Measurements from ENCODE around the gene LHX8. TPM values are rescaled to one million over a fixed set of nuclear protein-coding genes. Genes with fewer than 3 reads are reported as not detected.
"Not testable (repeated sequence)": the region's sequence is repeated elsewhere in the genome, so short reads cannot be mapped to it uniquely, and the experiment has no call there.

The LHX8 gene
- total and polyA plus RNA-seq, 12 donors, result not detected

GRCh38 chr1:75172556-75172955 lies 38.4 kb downstream of the LHX8 start:
- Histone ChIP-seq H3K4me3 (no peak overlapping the region), H3K4me1 (no peaks in the 10 kb centered on the region), H3K27me3 (no peaks in the 10 kb centered on the region), H3K36me3 (no peaks in the 10 kb centered on the region), H3K9me3 (peaks cover 0 to 14% (median 0%) of the 10 kb centered on the region in 11 donors), H3K27ac (no peak overlapping the region)
- no peak for TF ChIP-seq CTCF (IDR thresholded peaks at IDR 0.05)
- DNase-seq (no peak), ATAC-seq (no peak)
- 7 to 15% methylated on average over 1 of the region's 1 CpG for WGBS, 2 donors
- intact Hi-C loops (cut with DNase I), result no loop called here

- peaks cover 0 to 19% (median 0%) of the 10 kb centered on the region in 11 donors for H3K9me3 ChIP-seq
- 71 to 83% methylated on average over 2 of the region's 2 CpGs for WGBS, 2 donors
- H3K4me3 ChIP-seq, result no peak overlapping the region
- ATAC-seq, result no peak
- H3K27ac ChIP-seq, result no peak overlapping the region
- no peaks in the 10 kb centered on the region for H3K36me3 ChIP-seq
- no peak for DNase-seq
- intact Hi-C loops (cut with DNase I), result no loop called here
- no peak for TF ChIP-seq CTCF (IDR thresholded peaks at IDR 0.05)
- no peaks in the 10 kb centered on the region for H3K4me1 ChIP-seq
- H3K27me3 ChIP-seq, result no peaks in the 10 kb centered on the region
Observed at GRCh38 chr1:75174031-75174760, 40.0 kb downstream of the LHX8 start.

DNA sequence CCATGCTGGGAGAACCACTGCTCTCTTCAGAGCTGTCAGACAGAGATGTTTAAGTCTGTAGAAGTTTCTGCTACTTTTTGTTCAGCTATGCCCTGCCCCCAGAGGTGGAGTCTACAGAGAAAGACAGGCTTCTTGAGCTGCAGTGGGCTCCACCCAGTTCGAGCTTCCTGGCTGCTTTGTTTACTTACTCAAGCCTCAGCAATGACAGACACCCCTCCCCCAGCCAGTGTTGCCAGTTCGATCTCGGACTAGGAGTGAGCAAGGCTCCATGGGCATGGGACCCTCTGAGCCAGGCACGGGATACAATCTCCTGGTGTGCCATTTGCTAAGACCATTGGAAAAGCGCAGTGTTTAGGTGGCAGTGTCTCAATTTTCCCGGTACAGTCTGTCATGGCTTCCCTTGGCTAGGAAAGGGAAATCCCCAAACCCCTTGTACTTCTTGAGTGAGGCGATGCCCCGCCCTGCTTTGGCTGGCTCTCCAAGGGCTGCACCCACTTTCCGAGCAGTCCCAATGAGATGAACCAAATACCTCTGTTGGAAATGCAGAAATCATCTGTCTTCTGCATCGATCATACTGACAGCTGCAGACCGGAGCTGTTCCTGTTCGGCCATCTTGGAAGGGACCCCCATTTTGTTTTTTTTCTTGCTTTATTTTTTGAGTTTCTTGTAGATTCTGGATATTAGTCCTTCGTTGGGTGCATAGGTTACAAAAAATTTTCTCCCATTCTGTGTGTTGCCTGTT lies 47.2 kb downstream of the LHX8 start:
- 79 to 85% methylated on average over 13 of the region's 13 CpGs for WGBS, 2 donors
- H3K27ac ChIP-seq; H3K4me3 ChIP-seq; ATAC-seq; H3K4me1 ChIP-seq; intact Hi-C loops (cut with DNase I); DNase-seq; H3K36me3 ChIP-seq; H3K27me3 ChIP-seq: not testable (repeated sequence)
- H3K9me3 ChIP-seq, result peaks cover 0 to 33% (median 3%) of the 10 kb centered on the region in 11 donors

- DNase-seq, result no peak
- no peak overlapping the region for H3K27ac ChIP-seq
- intact Hi-C loops (cut with DNase I), result no loop called here
- H3K27me3 ChIP-seq, result peaks cover 0 to 15% (median 0%) of the 10 kb centered on the region in 7 donors
- TF ChIP-seq CTCF (IDR thresholded peaks at IDR 0.05), result no peak
- WGBS, 2 donors, result 40 to 57% methylated on average over 1 of the region's 1 CpG
- no peak overlapping the region for H3K4me3 ChIP-seq
- no peaks in the 10 kb centered on the region for H3K36me3 ChIP-seq
- H3K4me1 ChIP-seq, result no peaks in the 10 kb centered on the region
- H3K9me3 ChIP-seq, result no peaks in the 10 kb centered on the region
- ATAC-seq, result no peak
Observed at GRCh38 chr1:75188892-75189291, 54.7 kb downstream of the LHX8 start.

All from heart right ventricle (tissue), 16 donors.